Posterior cingulate gyrus (tissue), 11 donors: Measurements from ENCODE around the gene CCDC107.
A peak's percentile ranks its signal among the peaks of the same experiment; 100 is the strongest.
"Not testable (repeated sequence)": the region's sequence is repeated elsewhere in the genome, so short reads cannot be mapped to it uniquely, and the experiment has no call there.

Experiments
- DNase-seq, 10 donors: peaks; one replicate each; pipeline versions ENCODE4 v3.0.0 to v3.0.0-alpha.2; 2020 to 2021; ENCODE audit warnings: mixed read lengths in 3 of 10
- intact Hi-C: fragments of 100-400 bp; cut with DNase I; formaldehyde crosslinking; loops from one replicate; pipeline ENCODE4 v1.15.1; 2023

Gene CCDC107, protein sequence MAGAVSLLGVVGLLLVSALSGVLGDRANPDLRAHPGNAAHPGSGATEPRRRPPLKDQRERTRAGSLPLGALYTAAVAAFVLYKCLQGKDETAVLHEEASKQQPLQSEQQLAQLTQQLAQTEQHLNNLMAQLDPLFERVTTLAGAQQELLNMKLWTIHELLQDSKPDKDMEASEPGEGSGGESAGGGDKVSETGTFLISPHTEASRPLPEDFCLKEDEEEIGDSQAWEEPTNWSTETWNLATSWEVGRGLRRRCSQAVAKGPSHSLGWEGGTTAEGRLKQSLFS

DNA sequence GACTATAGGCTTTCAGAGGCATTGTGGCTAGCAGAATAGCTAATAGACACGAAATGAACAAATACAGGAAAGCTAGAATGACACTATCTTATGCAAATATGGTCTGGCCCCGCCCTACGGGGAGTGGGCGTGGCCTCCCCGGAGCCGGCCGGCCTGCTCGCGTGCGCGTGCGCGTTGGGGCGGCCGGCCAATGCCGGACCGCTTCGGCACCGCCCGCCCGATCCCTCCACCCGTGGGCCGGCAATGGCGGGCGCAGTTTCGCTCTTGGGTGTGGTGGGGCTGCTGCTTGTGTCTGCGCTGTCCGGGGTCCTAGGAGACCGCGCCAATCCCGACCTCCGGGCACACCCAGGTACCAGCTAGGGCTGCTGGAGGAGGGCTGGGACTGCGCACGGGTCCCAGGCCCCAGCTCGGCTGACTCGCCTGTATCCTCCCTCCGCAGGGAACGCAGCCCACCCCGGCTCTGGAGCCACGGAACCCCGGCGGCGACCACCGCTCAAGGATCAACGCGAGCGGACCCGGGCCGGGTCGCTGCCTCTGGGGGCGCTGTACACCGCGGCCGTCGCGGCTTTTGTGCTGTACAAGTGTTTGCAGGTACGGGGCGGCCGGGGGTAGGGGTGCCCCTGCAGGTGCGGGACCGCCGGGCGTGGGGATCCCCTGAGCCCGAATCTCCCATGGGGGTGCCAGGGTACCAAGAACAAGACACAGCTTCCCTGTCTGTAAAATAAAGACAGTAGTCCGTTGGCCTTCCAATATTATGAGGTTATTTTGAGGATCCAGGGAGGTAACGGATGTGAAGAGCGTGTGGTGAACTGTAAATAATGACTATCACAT is at the start of gene CCDC107:
TSS of gene CCDC107 (plus strand) at position 156 of the 831 bp plus-strand sequence. CDS start at position 244, 88 bp downstream.
- intact Hi-C loops: loop anchor here (5.0 to 10.0 kb wide), 3 partner anchors 39 to 164 kb away; partner anchors contain the start of genes RUSC2 and SPAG8
- DNase-seq: peak; percentile 70 to 98 (median 81)

DNA sequence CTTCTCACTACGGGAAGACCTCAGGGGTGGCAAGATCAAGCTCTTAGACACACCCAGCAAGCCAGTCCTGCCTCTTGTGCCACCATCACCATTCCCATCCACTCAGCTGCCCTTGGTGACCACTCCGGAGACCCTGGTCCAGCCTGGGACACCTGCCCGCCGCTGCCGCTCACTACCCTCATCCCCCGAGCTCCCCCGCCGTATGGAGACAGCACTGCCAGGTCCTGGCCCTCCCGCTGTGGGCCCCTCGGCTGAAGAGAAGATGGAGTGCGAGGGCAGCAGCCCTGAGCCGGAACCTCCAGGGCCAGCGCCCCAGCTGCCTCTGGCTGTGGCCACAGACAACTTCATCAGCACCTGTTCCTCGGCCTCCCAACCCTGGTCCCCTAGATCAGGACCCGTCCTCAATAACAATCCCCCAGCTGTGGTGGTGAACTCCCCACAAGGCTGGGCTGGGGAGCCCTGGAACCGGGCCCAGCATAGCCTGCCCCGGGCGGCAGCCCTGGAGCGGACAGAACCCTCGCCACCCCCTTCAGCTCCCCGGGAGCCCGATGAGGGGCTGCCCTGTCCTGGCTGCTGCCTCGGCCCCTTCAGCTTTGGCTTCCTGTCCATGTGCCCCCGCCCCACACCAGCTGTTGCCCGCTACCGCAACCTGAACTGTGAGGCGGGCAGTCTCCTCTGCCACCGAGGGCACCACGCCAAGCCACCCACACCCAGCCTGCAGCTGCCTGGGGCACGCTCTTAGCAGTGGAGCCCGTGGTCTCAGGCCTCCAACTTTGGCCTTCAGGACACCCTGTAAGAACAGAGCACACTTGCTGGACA is 48.9 kb upstream of the CCDC107 start:
- intact Hi-C loops: no loop called here
- DNase-seq: no peak

DNA sequence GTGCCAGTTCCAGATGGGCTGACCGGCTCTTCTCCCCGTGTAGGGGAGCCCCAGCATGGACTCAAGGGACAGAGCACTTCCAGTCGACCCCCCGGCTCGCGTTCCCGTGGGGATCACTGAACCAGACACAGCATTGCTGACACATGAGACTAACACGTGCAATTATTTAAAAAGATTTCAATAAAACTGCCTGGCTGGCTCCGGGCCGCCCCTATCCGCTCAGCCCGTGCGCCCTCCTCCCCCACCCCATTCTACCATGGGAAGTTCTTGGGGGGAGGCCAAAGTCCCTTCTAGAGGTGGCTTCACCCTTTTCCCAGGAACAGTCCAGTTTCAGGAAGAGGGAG is 48.3 kb upstream of the CCDC107 start:
- intact Hi-C loops: no loop called here
- DNase-seq: no peak

DNA sequence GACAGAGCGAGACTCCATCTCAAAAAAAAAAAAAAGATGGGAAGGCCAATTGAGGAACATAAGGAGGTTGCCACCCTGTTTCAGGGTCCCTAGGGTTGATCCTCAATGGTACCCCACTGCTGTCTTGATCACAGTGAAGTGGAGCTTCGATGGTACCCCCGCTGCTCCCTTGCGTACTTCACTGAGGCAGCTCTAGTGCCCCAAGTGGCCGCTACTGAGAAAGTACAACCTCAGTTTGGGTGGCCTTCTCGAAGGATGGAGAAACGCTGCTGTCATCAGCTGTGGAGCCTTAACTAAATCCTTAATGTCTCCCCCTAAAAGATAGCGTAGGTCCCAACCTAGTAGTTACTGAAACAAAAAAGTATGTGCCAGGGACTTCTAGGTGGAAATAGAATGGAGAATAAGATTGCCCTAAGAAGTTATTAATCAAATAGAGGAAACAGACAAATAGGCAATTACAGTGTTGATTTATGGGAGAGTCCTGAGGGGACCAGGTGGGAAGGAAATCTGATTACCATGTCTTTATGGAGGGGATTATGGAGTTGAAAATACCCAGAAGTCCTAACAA is 46.8 kb upstream of the CCDC107 start:
- peak in 6 of 10 donors; percentile 44 to 90 (median 52) for DNase-seq
- intact Hi-C loops: no loop called here

DNA sequence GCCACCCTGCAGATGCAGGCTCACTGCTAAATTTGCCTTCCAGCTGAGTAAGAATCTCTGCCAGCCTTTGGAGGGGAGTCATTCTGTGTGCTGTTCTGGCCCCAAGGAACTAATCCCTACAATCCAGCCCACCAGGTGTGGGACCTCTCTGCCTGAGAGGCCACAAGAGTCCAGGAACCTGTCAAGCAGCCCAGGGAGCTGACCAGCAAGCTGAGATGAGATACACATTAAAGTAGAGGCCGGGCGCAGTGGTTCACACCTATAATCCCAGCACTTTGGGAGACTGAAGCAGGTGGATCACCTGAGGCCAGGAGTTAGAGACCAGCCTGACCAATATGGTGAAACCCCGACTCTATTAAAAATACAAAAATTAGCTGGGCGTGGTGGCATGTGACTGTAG is 46.0 kb upstream of the CCDC107 start:
- intact Hi-C loops: not testable (repeated sequence)

DNA sequence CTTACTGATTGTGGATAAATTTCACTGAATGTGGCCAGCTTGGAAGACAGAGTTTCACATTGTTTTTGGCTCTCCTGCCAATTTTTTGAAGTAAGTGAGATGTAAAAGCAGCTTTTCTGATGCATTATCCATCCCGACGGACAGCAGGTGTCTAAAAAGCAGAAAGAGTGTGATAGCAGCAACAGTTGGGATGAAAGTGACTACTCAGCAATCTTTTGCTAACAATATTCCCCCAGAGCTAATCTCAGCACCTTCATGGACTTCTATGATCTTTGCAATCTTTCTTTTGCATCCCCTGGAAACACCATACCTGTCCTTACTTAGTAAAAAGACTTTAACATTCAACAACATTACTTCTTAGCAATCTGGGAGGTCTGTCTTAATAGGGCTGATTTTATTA is 45.2 kb upstream of the CCDC107 start:
- intact Hi-C loops: no loop called here
- DNase-seq: no peak

More for the DNA sequence above, 46.0 kb upstream of the CCDC107 start:
- not testable (repeated sequence) for DNase-seq

DNA sequence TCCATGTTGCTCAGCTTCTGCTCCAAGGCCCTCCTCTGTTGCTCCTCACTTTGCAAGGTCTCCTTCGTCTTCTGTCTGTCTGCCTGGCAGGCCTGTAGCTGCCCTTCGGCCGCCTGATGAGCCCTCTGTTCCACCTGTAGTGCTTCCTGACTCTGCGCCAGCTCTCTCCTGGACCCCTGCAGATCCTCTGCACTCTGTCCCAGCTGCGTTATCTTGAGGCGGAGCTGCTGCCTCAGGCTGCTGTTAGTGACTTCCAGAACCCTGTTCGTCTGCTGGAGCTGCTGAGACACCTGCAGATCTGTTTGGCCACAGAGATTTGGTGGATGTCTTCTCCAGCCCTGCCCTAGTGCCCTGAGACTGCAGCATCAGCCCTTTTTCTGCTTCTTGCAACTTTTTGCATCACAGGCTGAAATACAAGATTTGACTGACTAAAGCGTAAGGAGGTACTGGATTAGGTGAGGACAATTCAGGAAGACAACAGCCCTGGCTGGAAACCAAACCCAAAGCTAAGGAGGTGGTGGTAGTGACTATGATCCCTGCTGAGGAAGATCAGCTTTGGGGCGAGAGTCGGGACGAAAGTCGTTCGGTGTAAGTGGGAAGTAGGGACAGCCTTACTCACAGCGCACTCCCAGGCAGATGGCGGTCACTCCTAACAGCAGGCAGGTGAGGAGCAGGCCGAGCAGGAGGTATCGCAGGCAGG is 42.0 kb upstream of the CCDC107 start:
- intact Hi-C loops: no loop called here
- no peak for DNase-seq

DNA sequence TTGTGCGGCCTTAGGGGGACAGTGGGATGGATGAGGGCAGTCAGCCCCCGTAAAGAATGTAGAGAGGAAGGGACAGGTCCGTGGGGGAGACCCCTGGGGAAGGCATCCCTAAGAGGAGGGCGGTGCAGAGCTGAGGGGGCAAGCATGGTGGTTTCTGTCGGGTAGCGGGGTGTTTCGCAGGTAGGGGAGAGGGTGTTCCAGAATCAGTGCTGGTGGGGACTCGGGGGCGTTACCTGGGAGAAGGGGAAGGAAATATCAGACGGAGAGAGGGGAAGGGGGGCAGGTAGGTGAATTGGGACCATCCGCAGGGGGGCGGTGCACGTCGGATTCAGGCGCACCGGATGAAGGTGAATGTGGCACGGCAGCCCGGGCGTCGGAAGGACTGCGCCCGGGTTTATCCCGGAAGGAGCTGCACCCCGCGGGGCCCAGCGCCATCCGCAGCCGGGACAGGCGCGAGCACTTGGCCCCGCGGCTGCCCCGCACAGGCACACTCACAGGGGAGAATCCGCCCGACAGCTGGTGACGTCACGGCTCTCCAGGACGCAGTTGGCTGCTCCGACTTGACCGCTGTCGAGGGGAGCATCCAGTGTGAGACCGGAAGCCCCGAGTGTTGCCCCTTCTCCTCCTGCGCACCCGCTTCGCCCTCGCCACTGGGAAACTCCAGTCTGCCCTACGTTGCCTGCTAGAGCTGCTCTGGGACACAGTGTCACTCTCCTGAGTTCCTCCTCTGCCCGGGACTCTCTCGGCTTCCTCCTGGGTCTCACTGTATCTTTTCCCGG is 41.2 kb upstream of the CCDC107 start:
- DNase-seq: peak in 4 of 10 donors; percentile 23 to 90 (median 40)
- intact Hi-C loops: no loop called here

DNA sequence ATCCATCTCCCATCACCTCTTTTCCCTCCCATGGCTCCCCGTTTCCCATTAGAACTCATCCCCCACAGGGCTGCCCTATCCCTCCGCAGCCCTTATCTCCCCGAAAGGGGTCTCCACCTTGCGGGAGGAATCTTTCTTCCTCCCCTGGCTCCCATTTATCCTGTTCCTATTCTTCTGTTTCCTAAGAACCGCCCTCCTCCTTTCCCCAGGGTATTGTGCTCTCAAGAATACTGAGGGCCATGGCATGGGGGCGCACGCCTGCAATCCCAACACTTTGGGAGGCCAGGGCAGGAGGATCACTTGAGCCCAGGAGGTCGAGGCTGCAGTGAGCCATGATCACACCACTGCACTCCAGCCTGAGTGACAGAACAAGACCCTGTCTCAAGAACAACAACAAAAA is 40.5 kb upstream of the CCDC107 start:
- intact Hi-C loops: no loop called here
- DNase-seq: no peak

DNA sequence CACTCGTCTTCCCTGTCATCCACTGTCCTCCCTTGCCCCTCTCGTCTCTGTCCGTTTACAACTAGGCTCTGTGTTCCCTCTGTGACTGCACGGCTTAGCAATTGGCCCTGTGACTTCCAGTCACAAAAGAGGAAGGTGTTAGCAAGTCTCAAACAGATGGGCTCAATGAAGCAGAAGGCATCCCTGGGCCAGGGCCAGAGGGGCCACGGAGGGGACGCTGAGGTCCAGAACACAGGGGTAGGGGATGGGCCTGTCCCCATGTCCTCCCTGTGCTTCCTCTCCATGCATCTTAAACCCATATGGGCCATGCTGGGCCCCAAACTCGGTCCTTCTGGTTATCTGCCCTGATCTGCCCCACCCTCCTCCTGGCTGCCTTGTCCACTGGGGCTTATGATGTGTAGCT is 39.8 kb upstream of the CCDC107 start, which contains the start of gene CD72:
TSS of gene CD72 (minus strand) at position 89 of the 403 bp plus-strand sequence. CDS start 110 bp downstream, outside the sequence.
- intact Hi-C loops: no loop called here
- DNase-seq: no peak

DNA sequence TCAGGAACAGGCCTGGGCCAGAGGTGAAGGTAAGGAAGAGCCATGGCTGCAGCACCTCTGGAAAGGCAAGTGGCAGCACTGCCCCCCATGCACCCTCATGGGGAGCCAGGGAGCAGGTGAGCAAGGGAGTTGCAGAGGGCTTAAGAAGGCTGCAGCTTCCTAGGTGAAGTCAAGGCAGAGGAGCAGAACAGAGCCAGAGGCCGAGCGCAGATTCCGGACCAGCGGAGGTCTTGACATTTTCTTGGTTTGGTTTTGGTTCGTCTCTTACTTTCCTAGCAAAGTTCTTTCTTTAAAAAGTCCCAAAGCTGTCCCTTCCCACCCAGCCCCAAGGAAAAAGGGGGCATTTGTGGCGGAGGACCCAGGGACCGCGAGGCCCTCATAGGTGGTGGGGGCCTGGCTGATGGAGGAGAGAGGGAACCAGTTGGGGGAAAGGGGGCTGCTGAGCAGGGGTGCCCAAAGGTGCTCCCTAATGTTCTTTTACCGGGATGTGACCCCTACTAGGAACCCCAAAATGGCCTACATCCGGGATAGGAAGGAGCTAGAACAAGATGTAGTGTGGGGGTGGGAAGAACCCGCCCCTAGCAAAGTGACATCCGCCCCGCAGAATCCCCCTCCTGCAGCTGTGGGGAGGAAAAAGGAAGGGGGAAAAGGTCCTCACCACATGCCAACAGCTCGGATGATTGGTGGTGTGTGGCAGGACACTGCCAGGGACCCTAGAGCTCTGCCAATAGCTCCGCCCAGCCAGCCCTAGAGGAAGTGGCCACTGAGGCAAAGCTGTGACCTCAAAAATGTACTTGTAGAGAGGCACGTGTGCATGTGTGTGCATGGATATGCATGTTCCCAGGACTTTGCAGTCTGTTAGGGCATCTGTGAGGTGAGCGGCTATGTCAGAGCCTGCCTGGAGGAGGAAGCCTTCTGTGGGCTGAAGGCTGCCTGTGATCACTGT is 39.0 kb upstream of the CCDC107 start:
- intact Hi-C loops: no loop called here
- DNase-seq: no peak

DNA sequence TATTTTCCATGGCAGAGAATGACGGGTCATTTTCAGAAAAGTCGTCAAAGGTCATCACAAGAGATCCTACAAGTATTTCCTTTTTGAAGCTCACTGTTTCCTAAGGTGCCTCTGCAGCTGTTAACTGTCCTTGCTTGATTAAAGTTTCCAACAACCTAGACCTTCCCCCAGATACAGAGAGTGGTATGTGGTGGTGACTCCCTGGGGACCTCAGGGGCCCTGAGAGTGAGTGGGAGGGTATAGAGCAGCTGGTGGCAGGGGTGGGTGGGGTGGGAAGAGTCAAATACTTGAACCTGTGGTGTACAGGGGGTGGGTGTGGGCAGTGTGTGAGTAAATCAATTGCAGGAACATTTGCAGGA is 38.3 kb upstream of the CCDC107 start:
- no peak for DNase-seq
- intact Hi-C loops: no loop called here

DNA sequence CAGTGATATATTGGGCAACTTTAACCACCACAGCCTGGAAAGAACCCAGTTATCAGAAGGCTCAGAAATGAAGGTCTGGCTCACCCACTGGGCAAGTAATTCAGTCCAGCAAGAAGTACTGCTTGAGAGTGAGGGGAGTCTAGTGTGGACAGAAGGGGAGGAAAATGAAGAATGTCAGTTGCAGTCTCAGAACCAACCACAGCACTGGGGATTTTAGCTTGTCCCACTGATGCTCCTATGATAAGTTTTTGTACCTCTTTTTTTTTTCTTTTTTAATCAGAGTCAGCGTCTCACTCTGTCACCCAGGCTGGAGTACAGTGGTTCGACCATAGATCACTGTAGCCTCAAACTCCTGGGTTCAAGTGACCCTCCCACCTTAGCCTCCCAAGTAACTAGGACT is 30.5 kb upstream of the CCDC107 start:
- intact Hi-C loops: no loop called here
- DNase-seq: no peak

DNA sequence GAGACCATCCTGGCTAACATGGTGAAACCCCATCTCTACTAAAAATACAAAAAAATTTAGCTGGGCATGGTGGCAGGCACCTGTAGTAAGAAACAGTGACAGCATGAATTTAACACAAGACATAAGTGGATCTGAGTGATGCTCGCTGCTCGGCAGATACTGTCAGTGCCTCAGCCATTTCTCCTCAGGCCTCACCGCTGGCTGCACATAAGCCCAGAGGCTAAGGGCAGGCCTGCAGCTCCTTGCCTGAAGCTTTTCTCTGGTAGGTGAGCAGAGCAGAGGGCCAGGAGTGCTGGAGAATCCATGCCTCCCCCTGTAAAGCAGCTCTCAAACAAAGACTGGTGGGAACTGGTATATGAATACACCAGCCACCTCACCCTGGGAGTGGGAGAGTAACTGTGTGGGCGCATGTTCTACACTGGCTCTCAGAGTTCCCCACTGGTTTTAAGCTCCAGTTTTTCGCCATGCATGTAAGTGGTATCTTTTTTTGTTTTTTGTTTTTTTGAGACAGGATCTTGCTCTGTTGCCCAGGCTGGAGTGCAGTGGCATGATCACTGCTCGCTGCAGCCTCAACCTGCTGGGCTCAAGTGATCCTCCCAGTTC is 29.6 kb upstream of the CCDC107 start:
- intact Hi-C loops: no loop called here
- DNase-seq: no peak

DNA sequence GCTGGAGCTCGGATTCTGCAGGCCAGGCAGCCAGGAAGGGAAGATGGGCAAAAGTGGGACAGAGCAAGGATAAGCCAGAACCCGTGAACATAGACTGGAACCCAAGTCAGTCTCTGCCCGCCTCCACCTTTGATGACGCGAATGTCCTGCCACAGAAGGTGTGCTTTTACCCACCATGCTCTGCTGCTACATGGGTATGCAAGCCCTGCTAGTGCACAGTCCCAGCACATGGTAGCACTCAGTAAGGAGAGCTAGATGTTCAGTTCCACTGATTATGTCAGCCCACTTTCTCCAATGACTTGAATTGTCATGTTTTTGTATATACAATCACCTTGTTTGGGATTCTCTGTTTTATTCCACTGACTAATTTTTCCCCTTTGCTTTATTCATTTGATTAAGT is 28.5 kb upstream of the CCDC107 start:
- intact Hi-C loops: no loop called here
- DNase-seq: no peak

DNA sequence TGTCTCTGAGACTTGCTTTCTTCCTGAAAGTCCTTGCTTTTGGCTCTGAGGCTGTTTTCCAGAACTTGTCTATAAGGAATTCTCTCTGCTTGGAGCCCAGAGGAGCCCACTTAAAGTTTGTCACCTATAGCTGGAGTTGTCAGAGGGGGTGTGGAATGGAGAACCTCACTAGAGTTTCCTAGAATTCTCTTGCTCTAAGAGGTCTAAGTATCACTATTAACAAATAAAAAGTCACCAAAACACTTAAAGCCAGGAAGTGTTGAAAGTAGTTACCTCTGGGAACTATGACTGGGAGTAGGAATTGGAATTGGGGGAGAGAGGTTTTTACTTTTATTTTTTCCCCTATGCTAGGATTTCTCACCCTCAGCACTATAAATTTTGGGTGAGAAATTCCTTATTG is 22.4 kb upstream of the CCDC107 start:
- no peak for DNase-seq
- intact Hi-C loops: no loop called here

DNA sequence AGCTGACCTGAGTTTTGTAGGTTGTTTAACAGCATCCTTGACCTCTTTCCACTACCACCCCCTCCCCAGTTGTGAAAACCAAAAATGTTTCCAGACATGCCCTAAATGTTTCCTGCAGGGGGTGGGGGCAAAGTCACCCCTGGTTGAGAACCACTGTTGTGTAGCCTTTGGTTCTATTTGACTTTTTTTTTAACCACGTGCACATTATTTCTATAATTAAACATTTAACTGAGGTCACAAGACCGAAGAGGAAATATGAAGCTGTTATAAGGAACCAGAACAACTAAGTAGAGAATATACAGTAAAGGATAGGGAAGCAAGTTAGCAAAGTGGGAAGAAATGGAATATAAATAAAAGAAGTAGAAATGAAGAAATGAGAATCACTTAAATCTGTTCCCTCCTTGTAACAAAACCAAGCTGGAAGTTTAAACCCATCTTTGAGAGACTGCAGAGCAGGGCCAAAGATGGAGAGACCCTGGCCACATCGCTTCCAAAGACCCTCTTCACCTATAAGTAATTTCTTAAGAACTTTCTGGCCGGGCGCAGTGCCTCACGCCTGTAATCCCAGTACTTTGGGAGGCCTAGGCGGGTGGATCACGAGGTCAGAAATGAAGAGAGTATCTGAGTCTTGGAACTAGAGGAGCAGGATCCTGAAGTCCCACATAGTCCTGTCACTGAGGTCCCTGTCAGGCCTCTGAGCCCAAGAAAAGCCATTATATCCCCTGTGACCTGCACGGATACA is 21.8 kb upstream of the CCDC107 start:
- intact Hi-C loops: no loop called here
- peak in 1 of 10 donors; percentile 54 for DNase-seq
